Germinal center (tissue), 1 donor: ENCODE measurements around the gene ARHGEF11.
"Not testable (repeated sequence)": the region's sequence is repeated elsewhere in the genome, so short reads cannot be mapped to it uniquely, and the experiment has no call there.

Source experiments
- DNase-seq: peaks from one replicate; pipeline ENCODE4 v3.0.0; 2012; ENCODE audit warnings: mixed read lengths, low spot score

Gene ARHGEF11

DNA sequence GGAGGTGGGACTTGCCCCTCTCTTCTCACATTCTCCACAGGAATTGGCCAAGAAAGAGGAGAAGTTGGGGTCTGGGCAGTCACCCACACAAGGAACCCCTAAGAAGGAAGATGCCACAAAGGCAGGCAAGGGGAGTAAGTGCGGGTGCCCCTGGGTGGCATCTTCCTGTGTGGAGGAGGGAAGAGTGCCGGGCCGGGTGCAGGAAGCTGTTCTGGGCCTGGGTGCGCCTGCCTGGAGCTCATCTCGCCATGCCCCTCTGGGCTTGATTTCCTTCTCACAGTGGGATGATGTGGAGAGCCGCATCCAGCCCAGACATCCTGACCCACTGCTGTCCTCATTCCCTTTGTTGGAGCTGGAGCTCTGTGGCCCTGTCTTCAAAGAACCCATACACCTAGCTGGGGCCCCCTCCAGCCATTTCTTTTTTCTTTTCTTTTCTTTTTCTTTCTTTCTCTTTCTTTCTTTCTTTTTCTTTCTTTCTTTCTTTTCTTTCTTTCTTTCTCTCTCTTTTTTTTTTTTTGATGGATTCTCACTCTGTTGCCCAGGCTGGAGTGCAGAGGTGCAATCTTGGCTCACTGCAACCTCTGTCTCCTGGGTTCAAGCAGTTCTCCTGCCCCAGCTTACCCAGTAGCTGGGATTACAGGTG is 115.8 kb downstream of the ARHGEF11 start:
- DNase-seq, result no peak

DNA sequence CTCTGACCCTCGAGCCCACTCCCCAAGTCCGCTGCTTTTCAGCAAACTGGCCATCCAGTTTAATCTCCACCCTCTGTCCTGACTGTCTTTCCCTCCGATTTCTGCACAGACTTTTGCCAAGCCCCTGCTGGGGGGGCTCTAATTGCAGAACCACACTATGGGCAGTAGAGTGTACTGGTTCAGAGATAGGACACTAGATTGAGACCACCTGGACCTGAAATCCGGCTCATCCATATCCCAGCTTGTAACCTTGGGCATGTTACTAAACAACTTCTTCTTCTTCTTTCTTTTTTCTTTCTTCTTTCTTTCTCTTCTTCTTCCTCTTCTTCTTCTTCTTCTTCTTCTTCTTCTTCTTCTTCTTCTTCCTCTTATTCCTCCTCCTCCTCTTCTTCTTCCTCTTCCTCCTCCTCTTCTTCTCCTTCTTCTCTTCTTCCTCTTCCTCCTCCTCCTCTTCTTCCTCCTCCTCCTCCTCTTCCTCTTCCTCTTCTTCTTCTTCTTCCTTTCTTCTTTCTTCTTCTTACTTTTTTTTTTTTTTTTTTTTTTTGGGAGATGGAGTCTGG is 117.4 kb downstream of the ARHGEF11 start:
- no peak for DNase-seq

DNA sequence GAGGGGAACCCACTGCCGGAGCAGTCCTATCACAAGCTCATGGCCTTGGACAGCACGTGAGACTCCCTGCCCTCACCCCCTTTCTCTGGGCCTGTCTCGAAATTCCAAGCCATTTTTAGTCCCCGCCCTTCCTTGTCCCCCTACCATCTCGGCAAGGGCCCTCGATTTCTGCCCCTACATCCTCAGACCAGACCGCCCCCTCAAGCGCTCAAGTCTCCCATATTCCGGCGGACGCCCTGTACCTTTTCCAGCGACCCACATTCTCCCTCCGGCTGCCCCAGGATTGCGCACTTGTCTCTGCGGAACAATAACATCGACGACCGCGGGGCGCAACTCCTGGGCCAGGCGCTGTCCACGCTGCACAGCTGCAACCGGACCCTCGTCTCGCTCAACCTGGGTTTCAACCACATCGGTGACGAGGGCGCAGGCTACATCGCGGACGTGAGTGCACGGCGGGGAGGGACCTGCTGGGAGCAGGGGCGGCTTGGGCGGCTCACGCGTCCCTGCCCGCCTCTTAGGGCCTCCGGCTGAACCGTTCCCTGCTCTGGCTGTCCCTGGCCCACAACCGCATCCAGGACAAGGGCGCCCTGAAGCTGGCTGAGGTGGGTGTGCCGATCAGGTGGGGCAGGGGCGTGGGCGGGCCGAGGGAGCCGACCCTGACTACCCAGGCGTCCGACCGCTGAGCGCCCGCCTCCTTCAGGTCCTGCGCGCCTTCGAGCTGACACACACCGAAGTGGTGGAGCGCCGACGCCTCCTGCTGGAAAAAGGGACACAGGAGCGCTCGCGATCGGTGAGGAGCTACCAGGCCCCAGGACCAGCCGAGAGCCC is 118.1 kb downstream of the ARHGEF11 start:
- peak; percentile 27 for DNase-seq

DNA sequence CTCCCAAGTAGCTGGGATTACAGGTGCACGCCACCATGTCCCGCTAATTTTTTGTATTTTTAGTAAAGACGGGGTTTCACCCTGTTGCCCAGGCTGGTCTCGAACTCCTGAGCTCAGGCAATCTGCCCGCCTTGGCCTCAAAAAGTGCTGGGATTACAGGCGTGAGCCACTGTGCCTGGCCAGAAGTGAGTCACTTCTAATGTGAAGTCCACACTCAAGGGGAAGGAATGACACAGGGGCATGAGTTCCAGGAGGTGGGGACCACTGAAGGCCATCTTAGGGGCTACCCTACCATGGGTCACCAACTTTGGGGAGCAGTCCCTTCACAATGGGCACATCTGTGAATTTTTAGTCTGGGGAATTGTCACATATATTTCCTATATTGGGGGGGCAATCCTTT is 118.8 kb downstream of the ARHGEF11 start:
- not testable (repeated sequence) for DNase-seq

DNA sequence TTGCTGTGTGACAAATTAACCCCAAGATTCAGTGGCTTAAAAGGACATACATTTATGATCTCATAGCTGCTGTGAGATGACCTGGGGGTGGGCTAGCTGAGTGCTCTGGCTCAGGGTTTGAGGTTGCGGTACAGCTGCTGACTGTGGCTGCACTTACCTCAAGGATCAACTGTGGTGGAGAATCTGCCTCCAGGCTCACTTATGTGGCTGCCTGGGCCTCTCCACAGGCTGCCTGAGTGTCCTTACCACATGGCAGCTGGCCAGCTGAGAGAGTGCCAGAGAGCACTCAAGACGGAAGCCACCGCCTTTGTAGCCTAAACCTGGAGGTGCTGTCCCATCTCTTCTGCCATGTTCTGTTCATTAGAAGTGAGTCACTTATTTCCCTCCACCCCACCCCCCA is 119.4 kb downstream of the ARHGEF11 start:
- DNase-seq, result no peak

DNA sequence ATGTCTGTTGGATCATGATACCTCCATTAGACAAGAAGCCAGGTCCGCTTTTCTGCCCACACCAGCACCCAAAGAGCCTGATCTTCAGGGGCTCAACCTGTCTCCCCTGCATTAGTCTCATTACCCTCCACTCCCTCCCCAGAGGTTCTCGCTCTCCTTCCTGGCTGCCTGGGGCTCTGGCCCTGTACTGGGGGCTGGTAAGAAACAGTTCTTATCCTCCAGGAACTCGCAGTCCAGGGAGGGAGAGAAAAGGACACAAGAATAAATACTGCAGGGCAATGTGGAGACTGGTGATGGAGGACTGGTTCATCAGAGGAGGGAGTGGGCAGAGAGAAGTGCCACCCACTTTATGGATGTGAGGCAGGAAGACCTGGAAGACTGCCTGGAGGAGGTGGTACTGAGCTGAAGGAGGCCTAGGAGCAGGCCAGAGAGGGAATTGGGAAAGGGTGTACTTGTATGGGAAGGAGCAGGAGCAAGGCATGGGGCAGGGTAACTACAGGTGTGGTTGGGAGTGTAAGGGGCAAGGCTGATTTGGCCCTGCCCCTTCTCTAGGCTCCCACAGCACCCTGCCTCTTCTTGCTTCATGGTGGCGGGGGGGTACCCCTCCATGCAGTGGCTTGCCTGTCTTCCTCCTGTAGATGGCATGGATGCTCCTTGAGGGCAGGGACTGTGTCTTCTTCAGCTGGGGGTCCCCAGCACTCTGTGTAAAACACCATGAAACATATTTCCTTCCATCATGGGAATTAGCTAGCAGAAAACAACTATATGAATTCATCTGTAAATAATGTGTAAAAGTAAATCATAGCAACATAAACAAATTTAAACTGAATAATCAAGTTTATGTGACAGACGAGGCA is 120.2 kb downstream of the ARHGEF11 start:
- DNase-seq, result no peak

DNA sequence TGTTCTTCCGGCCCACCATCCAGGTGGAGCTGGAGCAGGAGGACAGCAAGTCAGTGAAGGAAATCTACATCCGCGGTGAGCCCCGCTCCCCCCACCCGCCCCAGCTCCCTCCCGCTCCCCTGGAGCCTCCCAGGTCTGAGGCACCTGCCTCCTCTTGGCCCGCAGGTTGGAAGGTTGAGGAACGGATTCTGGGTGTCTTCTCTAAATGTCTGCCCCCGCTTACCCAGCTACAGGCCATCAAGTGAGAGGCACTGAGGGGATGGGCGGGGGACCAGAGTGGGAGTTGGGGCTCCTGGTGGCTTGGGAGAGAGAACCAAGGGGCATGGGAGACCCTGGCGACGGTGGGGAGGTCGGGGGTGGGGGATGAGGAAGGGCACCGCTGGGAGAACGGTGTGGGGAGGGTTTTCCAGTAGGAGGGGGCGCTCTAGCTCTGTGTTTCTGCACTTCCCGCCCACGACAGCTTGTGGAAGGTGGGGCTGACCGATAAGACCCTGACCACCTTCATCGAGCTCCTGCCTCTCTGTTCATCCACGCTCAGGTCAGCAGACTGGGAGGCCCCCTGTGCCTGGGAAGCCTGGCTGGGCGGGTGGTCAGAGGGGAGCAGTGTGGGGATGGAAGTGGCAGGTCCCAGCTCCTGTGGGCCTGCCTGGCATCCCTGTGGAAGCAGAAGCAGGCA is 120.9 kb downstream of the ARHGEF11 start:
- DNase-seq, result no peak

DNA sequence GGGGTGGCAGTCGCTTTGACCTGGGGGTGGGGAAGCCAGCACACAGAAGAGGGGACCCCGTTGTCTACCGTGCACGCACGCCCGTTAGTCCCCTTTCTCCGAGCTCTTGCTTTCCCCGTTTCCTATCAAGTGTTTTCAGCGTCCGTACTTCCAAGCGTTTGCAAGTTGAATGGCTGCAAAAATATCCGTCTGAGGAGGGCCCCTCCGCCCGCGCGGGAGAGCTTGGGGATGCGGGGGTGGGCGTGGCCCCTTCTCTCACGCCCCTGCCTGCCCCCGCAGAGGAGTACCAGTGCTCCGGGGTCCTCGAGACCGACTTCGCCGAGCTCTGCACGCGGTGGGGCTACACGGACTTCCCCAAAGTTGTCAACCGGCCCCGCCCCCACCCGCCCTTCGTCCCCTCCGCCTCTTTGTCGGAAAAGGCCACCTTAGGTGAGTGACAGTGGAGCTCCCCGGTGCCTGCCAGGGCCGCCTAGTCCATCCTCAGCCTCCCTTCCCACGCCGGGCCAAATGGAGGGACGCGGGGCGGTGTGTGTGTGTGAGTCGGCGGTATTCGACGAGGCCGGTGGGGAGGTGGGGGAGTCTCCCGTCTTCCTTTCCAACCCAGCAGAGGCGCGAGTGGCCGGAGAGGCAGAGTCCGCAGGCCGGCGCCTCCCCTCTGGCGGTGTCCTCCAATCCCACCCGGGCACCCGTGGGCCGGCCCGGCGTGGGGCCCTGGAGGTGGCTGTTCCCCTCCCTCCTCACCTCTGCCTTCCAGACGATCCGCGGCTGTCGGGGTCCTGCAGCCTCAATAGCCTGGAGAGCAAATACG is 121.7 kb downstream of the ARHGEF11 start:
- DNase-seq, result no peak

DNA sequence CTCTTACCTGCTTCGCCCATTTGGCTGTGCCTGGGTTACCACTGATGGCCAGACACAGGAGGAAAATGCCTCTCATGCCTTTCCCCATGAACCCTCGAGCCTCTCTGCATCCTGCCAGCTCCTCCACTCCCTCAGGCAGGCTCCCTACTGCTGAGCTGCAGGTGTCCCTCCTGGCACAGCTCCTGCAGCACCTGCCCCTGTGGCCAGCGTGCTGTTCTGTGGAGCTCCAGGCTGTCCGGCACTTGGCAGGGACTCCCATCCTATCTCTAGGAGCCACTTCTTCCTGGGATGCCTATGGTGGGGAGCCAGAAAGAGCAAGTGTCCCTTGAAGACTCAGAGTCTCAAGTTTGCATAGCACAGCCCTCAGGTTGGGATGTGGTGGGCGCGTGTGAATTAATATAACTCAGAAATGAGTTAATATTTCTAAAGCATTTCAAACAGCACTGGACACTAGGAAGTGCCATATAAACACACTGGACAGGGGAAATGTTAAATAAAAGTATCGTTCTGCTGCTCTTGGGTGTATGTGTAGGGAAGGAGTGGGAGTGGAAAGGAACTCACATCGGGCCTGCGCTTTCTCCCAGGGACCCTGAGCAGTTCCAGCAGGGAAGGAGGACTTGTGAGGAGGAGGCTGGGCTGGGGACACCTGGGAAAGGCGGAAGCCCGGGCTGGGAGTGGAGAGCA is 122.4 kb downstream of the ARHGEF11 start:
- DNase-seq, result no peak

DNA sequence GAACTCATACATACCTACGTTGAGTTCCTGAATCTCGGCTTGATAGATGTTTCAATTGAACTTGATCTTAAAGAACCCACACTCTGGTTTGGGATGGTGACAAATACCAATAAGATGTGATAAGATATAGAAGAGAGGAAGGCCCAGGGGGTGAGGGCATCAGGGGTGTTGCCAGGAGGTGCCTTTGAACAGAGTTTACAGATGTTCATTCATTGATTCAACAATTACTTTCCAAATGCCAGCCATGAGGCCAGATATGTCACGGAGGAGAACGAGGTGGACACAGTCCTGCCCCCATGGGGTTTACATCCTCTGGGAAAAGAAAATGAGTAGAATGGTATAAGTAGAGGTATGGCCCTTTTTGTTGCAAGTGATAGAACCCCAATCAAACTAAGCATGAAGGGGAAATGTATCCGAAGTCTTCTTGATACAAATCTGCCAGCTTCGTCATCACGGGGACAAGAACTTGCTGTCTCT is 124.5 kb downstream of the ARHGEF11 start:
- DNase-seq, result no peak

DNA sequence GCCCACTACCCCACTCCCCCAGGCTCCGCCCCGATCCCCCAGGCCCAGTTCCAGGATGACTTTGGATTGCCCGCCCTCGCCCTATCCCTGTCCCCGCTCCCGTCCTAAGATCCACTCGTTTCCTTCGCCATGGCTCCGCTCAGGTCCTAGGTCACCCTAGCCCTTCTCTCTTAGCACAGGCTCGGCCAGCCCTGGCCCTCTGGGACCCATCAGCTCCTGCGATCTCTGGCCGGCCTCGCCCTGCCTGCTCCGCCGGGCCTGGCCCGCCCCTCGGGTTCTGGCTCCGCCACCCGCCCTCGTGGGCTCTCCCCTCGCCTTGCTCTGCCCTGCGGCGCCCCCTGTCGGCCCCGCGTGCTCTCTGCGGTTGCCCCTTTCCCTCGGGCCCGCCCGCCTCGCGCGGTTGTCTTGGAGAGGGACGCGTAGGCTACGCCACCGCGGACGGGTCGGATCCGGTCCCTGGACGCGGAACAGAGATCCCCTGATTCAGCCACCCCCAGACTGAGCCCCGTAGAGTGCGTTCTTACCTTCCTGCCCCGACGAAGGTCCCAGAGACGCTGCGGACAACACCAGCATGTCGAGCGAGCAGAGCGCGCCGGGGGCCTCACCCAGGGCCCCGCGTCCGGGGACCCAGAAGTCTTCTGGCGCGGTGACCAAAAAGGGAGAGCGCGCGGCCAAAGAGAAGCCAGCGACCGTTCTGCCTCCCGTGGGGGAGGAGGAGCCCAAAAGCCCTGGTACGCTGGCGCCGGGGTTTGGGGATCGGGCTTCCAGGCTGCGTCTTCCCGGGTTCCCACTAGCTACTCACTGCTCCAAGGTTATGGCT is 125.1 kb downstream of the ARHGEF11 start, which contains the start of gene LRRC71:
TSS of gene LRRC71 (plus strand) at position 400 of the 820 bp plus-strand sequence. CDS start at position 572, 172 bp downstream.
- DNase-seq, result peak; percentile 74

DNA sequence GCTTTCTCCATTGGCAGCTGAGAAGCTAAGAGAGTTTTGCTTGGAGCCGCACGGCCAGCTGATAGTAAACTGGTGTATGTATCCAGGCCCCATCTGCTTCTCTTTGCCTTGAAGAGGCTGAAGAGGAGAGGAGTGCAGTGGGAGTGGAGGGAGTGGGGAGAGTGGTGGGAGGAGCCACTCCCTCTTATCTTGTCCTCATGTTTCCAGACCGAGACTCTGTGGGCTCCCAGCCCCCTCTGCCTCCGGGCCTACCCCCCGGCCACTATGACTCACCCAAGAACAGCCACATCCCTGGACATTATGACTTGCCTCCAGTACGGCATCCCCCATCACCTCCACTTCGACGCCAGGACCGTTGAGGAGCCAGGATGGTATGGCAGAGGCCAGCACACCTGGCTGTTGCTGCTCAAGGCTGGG is 131.1 kb downstream of the ARHGEF11 start:
- DNase-seq, result no peak

DNA sequence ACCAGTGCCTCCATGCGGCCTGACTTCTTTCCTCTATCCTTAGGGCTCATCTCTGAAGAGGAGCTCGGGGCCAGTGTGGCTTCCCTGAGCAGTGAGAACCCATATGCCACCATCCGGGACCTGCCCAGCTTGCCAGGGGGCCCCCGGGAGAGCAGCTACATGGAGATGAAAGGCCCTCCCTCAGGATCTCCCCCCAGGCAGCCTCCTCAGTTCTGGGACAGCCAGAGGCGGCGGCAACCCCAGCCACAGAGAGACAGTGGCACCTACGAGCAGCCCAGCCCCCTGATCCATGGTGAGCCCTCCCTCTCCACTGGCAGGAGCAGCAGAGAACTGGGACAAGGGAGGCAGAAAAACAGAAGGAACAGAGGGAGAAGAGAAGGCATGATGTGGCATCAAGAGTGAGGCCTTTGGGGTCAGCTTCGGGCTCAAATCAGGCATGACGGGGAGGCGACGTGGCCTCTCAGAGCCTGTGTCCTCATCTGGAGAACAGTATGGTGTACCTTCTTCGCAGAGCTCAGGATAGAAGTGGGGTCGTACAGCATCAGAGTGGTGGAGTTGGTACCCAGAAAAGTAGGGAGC is 131.6 kb downstream of the ARHGEF11 start:
- DNase-seq, result no peak

DNA sequence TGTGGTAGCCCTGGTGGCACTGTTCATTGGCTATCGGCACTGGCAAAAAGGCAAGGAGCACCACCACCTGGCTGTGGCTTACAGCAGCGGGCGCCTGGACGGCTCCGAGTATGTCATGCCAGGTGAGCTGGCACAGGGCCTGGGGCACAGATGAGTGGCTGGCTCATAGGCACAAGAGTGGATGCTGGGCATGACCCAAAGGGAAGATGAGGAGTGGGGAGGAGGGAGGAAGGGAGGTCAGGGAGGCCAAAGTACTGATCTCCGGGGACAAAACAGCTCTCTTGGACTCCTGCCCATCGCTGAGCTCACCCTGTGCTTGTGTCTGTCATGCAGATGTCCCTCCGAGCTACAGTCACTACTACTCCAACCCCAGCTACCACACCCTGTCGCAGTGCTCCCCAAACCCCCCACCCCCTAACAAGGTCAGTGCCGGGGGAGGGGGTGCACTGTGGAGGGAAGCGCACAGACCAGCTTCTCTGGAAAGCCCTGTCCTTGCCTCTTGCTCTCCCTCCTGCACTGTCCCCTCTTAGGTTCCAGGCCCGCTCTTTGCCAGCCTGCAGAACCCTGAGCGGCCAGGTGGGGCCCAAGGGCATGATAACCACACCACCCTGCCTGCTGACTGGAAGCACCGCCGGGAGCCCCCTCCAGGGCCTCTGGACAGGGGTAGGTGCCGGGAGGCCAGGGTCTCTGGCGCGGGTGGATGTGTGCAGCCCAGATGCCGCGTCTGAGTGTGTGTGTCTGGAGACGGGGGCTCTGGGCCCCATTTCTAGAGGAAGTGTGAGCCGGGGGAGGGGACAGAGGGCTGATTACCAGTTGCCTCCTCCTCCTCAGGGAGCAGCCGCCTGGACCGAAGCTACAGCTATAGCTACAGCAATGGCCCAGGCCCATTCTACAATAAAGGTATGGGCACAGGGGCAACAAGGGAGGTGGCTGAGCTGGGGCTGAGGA is 132.4 kb downstream of the ARHGEF11 start:
- no peak for DNase-seq

DNA sequence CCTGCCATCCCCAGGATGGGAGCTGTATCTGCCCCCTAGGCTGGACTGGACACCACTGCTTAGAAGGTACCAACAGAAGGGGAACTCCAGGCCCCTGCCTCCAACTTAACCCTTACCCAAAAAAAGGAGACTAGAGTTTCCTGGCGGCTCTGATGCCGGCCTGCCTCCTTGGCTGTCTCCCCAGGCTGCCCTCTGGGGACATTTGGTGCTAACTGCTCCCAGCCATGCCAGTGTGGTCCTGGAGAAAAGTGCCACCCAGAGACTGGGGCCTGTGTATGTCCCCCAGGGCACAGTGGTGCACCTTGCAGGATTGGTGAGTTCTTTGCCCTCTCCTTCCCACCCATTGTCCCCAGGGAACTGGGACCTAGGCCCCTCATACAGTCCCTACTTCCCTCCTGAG is 133.2 kb downstream of the ARHGEF11 start:
- DNase-seq, result no peak

DNA sequence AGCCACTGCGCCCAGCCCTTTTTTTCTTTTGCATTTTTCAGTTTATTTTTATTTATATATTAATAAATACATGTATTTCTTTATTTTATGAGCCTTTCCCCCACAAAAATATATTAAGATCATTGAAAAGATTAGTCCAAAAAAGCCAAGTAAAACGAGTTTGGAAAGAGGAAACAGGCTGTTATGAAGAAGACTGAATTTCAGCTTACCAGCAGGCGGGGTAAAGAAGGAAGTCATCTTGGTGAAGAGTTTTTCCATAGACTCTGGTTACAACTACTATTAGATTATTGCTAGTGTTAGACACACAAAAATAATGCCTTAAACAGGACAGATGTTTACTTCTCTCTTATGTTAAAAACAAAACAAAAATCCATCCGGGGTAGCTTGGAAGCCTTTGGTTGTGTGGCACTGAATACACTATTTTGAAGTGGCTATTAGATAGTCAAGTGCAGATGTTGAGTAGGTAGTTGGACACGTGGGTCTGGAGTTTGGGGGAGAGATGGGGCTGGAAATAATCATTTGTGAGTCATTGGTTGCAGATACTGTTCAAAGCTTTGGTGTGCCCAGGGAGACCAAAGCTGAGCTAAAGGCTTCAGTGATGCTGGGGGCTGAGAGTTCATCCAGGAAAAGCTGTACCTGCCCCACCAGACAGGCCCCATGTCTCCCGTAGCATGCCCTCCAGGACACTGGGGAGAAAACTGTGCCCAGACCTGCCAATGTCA is 133.8 kb downstream of the ARHGEF11 start:
- no peak for DNase-seq

DNA sequence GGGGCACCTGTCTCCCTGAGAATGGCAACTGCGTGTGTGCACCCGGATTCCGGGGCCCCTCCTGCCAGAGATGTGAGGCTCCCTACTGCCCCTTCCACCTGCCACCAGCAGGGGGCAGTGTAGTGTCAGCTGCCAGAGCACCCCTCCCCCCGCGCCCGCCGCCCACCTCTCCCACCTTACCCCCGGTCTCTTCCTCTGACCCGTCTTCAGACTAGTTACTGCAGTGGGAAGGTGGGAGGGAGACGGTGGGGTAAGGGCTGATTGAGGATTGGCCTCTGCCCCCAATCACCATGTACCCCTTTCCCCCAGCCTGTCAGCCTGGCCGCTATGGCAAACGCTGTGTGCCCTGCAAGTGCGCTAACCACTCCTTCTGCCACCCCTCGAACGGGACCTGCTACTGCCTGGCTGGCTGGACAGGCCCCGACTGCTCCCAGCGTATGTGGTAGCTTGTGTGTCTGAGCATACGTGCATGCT is 135.2 kb downstream of the ARHGEF11 start:
- DNase-seq, result peak; percentile 73
